HG03139 (cell line): ENCODE results near the gene GALNT18.

Experiments used
- ATAC-seq: cut with Tn5 transposase; IDR thresholded peaks from one replicate; pipeline ENCODE4 v1.9.1; 2021; ENCODE audit not compliant: unreplicated experiment

The GALNT18 gene

DNA sequence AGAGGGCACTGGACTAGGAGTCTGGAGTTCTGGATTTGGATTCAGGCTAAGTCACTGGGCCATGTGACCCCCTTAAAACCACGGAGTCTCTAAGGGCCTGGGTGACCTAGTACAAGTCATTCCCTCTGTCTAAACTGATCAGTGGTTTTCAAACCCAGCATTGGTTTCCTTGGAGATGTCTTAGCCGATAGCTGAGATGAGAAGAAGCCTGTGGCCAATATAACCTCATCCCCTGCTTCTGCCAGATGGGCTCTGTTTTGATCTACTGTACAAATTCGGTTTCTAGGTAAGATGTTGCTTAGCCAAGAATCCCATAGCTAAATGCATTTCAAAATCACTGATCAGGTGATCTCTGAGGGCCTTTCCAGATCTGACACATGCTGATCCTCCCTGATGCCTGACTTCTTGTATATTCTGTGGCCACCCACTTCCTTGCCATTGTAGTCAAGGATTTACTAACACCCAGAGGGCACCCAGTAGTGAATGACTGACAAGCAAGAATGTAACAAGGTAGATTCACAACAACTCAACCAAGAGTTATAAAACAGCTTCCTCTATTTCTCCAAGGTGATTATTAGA lies 53.1 kb downstream of the GALNT18 start:
- ATAC-seq: no peak

DNA sequence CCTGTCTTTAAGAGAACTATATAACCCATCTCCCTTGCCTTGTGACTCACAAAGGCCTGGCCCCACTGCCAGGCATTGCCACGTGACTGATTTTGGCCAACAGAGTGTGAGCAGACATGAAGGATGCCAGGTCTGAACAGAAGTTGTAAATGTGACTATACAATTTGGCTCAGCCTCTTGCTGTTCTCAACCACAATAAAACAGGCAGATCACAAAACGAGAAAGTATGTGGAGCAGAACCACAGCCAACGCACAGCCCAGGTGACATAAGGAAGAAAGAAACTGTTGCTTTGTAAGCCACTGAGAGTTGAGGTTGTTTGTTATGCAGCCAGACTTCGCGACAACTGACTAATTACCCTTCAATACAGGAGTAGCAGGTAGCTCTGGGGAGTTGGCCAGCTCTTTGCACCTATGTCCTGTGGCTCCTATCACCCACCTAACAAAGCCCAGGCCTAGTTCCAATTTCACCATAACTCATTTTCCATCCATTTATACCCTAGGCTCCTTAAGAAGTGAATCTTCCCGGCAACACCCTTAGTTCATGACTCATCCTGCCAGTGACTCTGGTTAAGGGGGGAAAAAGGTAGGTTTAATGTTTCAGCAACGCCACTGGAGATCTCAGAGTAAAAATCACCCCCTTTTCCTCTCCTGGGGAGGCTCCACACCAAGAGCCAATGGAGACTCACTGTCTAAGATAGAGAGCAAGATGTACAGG lies 53.7 kb downstream of the GALNT18 start:
- ATAC-seq: no peak

DNA sequence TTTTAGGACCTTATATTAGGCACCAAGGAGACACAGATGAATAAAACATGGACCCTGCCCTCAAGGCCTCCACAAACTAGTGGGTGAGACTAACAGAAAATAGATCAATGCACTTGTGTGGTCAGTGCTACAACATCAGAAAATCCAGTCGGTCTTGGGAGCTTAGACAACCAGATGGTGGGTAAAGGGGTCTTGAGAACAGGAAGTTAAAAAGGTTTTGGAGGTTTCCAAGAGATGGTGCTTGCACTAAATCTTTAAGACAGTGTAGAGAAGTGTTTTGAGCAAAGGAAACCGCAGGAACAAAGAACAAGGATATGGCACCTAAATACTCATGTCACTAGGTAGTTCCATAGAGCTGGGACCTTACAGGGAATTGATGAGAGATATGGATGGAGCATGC lies 56.2 kb downstream of the GALNT18 start:
- no peak for ATAC-seq

DNA sequence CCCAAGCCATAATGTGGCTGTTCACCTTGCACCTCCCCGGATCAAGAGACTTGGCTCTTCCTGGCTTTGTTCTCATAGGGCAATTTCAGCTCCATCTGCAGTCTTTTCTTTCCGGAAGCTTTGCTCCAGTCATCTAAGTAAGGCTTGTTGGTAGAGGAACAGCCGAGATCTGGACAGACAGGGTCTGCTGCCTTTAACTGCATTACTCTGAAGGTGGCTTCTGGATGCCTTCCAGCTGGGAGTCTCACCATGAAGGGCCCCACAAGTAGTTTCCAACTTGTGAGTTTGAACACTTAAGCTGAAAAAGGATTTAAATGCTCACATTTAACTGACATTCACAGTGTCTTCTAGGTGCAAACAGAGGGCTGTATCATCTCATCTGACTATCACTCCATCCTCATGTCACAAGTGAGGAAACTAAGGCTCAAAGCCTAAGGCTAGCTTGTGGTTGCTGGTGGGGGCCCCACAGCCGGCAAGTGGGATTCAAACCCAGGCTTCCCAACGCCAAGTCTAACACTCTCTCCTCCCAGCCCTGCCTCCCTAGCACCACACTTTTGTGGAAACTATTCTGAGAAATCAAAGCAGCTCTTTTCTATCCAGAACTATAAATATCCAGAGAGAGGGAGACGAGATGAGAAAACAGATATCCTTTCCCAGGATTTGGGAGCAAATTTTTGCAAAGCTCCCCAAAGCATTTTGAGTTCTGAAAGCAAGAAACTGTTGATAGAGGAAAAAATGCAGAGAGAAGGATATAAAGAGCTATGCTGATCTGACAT lies 58.4 kb downstream of the GALNT18 start:
- ATAC-seq: no peak

DNA sequence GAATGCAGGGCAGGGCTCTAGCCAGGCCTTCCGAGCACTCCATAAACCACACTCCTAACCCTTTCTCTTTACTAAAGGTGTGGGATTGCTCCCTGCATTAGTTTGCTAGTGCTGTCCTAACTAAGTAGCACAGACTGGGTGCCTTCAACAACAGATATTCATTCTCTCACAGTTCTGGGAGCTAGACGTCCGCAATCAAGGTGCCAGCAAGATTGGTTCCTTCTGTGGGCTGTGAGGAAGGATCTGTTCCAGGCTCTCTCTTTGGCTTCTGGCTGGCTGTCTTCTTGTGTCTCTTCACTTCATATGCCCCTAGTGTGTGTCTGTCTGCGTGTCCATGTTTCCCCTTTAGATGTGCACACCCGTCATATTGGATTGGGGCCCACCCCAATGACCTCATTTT lies 59.8 kb downstream of the GALNT18 start:
- ATAC-seq: no peak

DNA sequence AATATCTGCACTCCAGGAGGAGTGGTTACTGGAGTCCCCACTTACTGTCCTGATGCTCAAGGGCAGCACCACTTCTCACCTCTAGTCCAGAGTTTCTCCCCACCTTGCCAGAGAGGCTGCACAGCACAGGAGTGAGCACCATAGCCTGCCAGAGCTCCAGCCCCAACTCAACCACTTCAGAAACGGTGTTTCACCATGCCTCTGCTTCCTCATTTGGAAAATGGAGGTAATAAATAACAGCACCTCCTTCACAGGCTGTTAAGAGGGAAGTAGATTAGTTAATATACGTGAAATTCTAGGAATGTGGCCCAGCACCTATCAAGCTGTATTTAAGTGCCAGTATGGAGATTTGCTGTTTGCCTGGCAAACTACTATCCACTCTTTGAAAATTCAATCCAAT lies 63.0 kb downstream of the GALNT18 start:
- ATAC-seq: no peak

DNA sequence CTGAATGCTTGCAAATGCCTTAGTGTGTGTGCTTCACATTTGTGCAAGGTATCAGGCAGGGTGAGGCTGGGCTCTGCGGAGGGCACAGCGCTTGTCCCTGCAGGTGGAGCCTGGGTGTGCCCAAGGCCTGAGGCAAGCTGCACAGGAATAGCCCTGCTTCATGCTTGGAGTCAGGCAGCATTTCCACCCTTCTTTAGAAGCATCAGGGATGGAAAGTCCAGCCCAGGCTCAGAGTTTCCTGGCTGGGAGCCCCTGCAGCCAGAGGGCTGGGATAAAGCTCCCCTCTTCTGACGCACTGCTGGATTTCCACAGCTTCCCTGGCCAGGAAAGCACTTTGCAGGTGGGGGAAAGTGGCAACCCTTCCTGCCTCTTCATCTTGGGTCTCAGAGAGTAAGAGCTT lies 63.4 kb downstream of the GALNT18 start:
- ATAC-seq: no peak

DNA sequence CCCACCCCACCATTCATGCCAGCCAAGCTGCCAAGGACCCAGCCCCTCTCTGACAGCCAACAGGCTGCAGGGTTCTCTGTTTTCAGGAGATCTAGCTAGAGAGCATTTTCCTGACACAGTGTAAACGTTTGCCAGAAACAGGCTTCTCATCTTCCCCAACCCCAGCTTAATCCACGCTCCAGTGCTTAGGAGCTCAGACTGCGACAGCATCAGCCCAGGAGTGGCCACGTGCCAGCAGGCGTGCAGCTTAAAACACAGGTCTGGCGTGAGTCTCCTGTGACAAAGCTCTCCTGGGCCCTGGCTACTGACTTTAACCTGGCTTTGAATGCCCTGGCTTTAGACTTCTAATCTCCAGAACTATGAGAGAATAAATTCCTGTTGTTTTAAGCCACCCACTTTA lies 66.6 kb downstream of the GALNT18 start:
- ATAC-seq: no peak

DNA sequence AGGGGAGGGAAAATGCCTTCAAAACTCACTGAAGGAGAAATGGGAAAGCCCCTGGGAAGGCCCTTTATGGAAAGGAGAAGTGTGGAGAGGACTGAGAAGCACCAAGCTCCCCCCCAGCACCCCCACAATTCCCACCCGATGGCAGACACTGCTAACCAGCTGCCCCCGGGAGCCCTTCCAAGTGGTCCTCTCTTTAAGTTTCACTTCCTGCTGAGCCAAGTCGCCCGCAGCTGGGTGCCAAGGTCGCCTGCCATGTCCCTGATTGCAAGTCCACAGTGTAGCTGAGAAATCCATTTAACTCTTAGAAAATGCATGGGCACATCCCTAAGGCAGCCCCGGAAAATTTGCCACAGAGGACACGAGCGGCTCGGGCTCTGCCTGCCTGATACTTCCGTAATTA lies 68.2 kb downstream of the GALNT18 start:
- no peak for ATAC-seq

DNA sequence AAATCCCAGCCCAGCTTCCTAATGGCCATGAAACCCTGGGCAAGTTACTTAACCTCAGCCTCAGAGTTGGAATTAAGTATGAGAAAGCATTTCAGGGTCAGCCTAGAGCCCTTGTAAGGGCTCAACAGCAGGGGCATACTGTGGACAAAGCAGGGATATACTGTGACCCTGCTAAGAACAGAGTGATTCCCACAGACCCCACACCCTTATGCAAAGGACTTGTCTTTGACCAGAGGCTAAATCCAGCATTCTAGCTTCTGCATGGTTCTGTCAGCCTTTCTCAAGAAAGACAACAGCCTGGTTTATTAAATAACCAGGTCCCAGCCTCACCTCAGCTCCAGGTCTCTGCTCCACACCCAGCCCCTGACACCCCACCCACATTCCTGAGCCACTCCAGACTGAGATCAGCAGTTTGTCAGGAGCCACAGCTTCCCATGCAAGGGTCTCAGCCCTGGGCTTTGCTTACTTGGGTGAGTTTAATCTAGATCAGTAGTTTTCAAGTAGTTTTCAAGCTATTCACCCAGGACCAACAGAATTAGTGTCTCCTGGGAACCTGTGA lies 69.2 kb downstream of the GALNT18 start:
- no peak for ATAC-seq

DNA sequence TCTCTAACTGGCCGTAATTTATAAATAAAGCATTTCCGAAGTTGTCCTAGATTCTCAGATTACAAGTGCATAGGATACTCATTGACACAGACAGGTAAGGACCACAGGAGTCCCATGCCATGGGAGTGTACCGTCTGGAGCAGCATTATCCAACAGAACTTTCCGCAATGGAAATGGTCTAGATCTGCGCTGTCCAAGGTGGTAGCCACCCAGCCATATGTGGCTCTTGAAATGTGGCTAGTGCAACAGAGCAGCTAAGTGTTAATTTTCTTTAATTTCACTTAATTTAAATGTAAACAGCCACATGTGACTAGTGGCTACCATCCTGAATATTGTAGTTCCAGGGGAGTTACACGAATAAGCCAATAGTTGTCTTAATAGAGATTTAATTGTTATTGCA lies 71.3 kb downstream of the GALNT18 start:
- ATAC-seq: no peak

DNA sequence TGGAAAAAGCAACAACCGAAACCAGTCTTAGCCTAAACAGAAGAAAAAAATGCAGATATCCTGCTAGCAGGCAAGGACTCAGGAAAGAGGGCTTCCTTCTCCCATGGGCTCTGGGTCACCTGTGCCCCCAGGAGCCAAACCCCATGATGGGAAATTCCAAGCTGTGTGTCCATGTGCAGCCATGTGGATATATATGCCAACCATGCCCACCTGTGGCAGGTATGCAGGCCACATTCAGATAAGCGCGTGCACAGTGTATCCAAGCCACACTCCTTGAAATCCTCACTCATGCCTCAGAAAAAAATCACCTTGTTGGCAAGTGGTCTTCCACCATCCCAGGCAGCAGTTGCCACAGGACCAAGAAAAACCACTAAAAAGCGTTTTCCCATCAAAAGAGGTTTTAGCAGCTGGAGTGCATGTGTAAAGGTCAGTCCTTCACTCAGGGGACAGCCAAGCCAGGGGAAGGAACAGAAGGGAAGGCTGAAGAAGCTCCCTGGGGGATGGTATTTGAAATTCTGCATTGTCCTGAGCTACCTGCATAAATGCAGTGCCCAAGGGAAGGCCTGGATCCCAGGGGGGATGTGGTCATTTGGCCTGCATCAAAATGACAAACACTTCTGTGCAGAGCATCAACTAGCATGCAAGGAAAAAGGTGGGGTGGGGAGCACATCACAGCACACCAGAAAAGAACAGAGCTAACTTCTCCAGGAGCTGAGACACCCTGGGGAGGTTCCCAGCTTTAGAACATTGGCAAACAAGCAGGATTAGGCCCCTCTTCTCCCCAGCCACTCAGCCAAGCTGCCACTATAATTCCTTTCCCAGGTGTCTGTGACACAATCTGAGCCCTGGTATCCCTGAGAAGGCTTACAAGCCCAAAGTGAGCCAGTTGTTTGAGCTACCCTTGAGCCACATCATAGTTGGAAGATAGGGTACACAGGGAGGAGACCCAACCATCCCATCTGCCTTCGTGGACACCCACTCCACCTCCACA lies 76.2 kb downstream of the GALNT18 start:
- no peak for ATAC-seq

DNA sequence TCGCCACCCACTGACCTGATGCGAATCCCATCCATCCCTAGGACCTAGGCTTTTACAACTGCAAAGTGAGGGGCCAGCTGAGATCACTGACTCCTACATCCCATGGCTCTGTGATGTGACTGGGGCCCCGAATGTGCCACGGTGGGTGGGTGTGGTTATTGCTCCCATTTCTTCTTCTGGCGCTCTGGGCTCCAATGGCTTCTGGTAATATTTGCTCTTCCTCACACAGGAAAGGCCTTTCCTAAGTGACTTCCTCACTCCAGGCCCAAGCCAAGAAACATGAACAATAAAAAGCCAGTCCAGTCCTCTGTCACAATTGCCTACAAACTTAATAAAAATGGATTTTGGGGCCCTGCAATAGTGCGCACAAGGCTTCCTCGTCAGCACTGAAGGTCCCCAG lies 78.1 kb downstream of the GALNT18 start:
- no peak for ATAC-seq

DNA sequence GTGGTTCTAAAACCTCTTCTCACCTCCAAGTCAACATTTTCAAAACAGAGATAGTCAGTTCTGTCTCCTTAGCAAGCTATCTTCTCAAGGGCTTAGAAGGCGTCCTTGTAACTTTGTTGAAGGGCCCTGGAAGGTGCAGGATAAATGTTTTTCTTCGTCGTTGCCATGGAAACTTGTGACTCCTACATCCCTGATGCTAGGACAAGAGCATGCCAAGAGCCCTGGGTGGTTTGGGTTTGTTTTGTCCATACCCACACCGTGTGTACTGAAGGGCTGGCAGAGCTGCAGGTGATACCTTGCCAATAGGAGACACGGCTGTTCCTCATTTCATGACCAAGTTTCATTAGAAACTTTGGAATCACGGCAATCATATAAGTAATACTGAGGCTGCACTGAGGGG lies 81.6 kb downstream of the GALNT18 start:
- ATAC-seq: no peak

DNA sequence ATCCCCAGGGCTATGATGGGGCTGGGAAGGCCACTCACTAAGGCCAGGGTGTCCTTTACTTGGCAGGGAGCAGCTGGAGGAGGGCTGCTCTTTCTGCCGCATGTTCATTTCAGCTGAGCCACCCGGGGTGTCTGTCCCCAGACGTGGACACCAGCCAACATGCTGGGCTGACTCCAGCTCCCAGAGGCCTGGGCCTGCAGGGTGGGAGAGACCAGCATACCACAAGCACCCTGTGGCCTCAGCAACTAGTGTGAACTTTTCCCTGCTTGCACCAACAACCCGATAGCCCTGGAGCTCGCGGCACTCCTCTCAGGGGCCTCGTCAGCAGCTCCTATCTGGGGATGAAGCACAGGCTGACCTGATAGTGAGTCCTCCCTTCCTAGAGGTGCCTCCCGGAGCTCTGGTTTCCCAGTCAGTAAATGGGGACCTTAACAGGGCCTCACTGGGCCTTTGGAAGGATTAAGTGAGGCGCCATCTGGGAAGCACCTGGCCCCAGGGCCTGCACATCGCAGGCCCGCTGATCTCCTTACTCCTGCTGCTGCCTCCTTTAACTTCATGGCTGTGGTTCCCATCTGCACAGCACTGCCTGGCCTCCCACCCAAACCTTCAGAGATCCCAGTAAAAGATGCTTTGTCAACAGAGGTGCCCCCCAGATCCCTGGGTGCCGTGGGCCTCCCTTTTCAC lies 83.4 kb downstream of the GALNT18 start:
- no peak for ATAC-seq

DNA sequence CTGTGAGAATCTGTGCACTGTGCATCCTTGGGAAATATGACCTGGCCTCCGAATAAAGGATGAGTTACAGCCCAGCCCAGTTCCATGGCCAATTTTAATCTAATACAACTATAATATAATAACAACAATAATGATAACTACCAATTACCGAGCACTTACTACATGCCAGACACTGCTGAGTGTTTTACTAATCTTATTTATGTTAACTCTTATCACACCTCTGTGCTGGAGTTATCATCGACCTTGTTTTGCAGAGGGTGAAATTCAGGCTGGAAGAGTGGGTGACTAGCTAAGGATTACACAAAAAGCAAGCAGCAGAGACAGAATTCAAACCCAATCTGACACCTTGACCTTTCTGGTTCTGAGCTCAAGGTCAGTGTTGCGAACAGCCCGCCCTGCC lies 83.9 kb downstream of the GALNT18 start:
- no peak for ATAC-seq

DNA sequence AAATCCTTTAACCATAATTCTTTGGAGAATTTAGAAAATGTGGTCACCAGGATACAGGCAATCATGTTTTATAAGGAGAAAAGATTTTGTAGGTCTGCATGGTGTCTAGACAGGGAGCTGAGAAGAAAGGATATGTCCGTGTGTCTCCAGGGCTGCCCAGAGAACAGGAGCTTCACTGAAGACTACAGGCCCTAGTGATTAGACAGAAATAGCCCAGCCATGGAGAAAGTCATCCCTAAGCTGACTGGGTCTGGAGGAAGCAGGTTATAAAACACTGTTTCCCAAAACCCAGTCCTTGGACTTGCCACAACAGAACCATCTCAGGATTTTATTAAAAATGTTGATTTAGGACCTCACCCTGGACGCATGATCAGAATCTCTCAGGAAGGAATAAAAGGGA lies 84.4 kb downstream of the GALNT18 start:
- no peak for ATAC-seq

DNA sequence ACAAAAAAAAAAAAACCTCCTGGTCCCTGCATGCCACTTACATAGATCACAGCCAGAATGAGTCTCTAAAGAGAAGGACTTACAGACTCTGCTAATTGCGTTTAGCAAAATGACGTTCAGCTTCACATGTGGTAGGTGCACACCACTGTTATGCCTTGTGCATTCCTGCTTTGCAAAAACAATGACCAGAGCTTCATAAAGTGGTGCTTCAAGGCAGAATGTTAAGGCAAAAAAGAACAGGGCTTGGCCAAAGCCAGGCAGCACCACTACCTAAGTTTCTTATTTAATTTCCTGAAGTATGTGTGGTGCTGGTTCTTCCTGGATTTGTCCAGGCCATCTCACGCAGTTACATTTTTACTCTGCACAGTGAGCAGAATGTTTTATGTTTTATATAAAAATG lies 85.2 kb downstream of the GALNT18 start:
- no peak for ATAC-seq

DNA sequence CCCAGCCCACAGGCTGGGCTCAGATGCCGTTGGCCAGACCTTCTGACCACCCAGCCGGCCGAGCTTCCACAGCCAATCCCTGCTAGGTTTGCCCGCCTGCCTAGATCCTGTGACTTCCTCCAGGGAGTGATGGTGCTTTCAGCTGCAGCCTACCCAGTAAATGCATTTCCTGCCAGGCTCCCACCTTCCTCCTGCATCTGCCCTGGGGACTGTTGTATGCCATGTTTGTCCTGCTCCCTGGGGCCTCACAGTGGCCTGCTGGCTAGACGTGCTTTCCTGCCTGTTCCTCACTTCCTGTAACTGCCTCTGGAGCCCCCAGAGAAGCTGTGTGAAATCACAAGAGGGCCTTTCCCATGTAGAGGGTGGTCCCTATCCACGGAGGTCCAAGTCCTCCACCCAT lies 86.2 kb downstream of the GALNT18 start:
- ATAC-seq: no peak

DNA sequence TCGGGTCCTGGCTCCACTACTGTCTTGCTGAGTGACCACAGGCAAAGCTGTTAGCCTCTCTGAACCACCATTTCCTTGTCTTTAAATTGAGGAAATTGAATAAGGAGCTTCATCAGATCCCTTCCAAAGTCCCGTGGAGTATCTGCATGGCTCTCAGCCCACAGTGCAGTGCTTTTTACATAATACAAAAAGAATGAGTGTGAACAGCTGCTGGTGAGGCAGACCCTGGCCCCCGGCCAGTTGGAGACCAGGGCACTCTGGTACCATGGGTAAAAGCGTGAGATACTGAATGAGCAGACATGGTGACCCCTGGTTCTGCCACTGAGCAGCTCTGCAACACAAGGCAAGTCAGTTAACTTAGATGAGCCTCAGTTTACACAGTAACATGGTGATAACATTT lies 86.8 kb downstream of the GALNT18 start:
- no peak for ATAC-seq
